ENCODE results near the gene CNTN5. TPM values are rescaled to one million over a fixed set of nuclear protein-coding genes. Genes with fewer than 3 reads are reported as not detected.
A peak's percentile ranks its signal among the peaks of the same experiment; 100 is the strongest.
"Not testable (repeated sequence)": the region's sequence is repeated elsewhere in the genome, so short reads cannot be mapped to it uniquely, and the experiment has no call there.

The CNTN5 gene
- total RNA-seq, 2 donors from 2014 or later, result 1.4 to 3.3 TPM

DNA sequence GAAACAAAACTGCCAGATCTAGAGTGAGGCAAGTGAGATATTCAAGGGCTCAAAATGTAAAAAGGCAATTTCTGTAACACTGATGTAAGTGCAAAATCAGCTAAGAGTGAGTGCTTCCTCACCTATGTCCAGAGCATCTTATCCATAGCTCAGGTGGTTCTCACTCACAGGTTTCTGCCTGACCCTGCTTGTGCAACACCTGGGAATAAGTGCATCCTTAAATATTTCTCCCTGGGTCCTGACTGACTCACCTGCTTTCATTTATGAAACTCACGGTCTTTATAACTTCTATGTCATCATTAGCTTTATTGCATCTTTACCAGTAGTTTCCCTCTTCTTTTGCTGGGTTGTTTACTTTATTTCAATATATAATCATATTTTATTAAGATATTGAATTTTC, 260.6 kb downstream of the CNTN5 start:
- H3K4me3 Mint-ChIP-seq, result no peak overlapping the region
- no peaks in the 10 kb centered on the region for H3K9me3 Mint-ChIP-seq
- no peak overlapping the region for H3K4me3 ChIP-seq (ENCODE audit: low read length)
- peaks cover 5% of the 10 kb centered on the region for H3K4me1 ChIP-seq (ENCODE audit: control insufficient read depth, insufficient read depth, low read length)
- TF ChIP-seq, protein P1, sequence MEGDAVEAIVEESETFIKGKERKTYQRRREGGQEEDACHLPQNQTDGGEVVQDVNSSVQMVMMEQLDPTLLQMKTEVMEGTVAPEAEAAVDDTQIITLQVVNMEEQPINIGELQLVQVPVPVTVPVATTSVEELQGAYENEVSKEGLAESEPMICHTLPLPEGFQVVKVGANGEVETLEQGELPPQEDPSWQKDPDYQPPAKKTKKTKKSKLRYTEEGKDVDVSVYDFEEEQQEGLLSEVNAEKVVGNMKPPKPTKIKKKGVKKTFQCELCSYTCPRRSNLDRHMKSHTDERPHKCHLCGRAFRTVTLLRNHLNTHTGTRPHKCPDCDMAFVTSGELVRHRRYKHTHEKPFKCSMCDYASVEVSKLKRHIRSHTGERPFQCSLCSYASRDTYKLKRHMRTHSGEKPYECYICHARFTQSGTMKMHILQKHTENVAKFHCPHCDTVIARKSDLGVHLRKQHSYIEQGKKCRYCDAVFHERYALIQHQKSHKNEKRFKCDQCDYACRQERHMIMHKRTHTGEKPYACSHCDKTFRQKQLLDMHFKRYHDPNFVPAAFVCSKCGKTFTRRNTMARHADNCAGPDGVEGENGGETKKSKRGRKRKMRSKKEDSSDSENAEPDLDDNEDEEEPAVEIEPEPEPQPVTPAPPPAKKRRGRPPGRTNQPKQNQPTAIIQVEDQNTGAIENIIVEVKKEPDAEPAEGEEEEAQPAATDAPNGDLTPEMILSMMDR (conservative IDR thresholded peaks at IDR 0.05), result no peak
- no peaks in the 10 kb centered on the region for H3K36me3 Mint-ChIP-seq (ENCODE audit: low read depth)
- H3K27ac ChIP-seq (ENCODE audit: low read depth, low read length), result no peak overlapping the region
- H3K9ac ChIP-seq (ENCODE audit: extremely low read depth, low read length, poor library complexity, severe bottlenecking), result no peak overlapping the region
- no peaks in the 10 kb centered on the region for H3K27me3 Mint-ChIP-seq (ENCODE audit: insufficient read depth)
- no peak for DNase-seq
- H3K9me3 ChIP-seq (ENCODE audit: control insufficient read depth, low read length), result no peaks in the 10 kb centered on the region
- no peaks in the 10 kb centered on the region for H3K27me3 ChIP-seq (ENCODE audit: control insufficient read depth, insufficient read depth, low read length, poor library complexity, severe bottlenecking)
- no peak overlapping the region for H3K27ac Mint-ChIP-seq
- 80% methylated on average over 1 of the region's 1 CpG; no CpG with 5 or more reads in 1 of the 2 experiments for WGBS, 2 experiments (ENCODE audit: insufficient coverage in 1 of 2, insufficient read length in 1 of 2)
- H3K4me1 Mint-ChIP-seq, result peaks cover 30% of the 10 kb centered on the region
- no peaks in the 10 kb centered on the region for H3K36me3 ChIP-seq (ENCODE audit: control insufficient read depth, insufficient read depth, low read length)

DNA sequence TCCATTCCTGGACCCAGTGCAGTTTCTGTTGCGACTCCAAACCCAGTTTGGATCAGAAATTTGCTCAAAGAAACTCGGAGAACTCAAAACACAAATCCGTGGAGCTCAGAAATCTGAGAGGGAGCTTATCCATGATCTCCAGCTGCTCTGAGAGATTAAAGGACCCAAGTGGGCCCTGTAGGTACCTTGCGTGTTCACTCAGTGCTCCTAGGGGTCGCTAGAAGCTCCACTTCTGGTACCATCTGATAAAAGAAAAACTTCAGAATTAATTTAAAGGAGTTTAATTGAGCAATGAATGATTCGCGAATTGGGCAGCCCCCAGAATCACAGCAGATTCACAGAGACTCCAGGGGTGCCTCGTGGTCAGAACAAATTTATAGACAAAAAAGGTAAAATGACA, 277.2 kb downstream of the CNTN5 start:
- TF ChIP-seq, protein P1 (conservative IDR thresholded peaks at IDR 0.05), result peak; percentile 64
- H3K27me3 ChIP-seq (ENCODE audit: control insufficient read depth, insufficient read depth, low read length, poor library complexity, severe bottlenecking); H3K4me1 ChIP-seq (ENCODE audit: control insufficient read depth, insufficient read depth, low read length); H3K36me3 Mint-ChIP-seq (ENCODE audit: low read depth); H3K27me3 Mint-ChIP-seq (ENCODE audit: insufficient read depth); H3K4me1 Mint-ChIP-seq; H3K27ac Mint-ChIP-seq; H3K4me3 Mint-ChIP-seq; H3K4me3 ChIP-seq (ENCODE audit: low read length); H3K36me3 ChIP-seq (ENCODE audit: control insufficient read depth, insufficient read depth, low read length); H3K27ac ChIP-seq (ENCODE audit: low read depth, low read length); H3K9ac ChIP-seq (ENCODE audit: extremely low read depth, low read length, poor library complexity, severe bottlenecking): not testable (repeated sequence)
- peaks cover 16% of the 10 kb centered on the region for H3K9me3 Mint-ChIP-seq
- peaks cover 19% of the 10 kb centered on the region for H3K9me3 ChIP-seq (ENCODE audit: control insufficient read depth, low read length)
- DNase-seq, result peak; percentile 45
- 86 to 89% methylated on average over 7 to 8 of the region's 8 CpGs for WGBS, 2 experiments (ENCODE audit: insufficient coverage in 1 of 2, insufficient read length in 1 of 2)

DNA sequence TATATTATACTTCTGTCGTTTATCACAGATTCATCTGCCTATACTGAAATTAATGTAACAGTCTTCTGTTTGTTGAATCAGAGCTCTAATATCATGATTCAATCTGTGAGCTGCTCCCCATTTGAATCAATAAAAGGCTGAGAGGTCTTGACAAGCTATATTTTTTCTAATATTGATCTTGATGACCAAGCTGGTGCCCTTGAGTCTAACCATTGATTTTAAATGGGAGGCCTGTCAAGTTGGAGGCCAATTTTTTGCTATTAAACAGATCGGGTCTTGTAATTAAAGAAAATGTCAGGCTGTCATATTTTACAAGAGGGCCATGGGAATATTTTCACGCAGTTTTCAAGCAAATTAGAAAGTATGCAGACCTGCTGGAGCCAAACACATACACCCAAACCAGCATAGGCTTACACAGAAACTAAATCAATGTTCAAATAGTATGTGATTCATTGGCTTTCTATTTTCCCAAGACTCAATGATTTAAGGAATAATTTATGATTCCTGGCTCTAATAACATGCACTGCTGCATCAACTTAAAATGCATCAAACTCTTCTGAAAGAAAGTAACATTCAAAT, 286.9 kb downstream of the CNTN5 start:
- Histone ChIP-seq H3K27me3 (ENCODE audit: control insufficient read depth, insufficient read depth, low read length, poor library complexity, severe bottlenecking) (no peaks in the 10 kb centered on the region), H3K9me3 (ENCODE audit: control insufficient read depth, low read length) (no peaks in the 10 kb centered on the region), H3K4me3 (ENCODE audit: low read length) (no peak overlapping the region), H3K36me3 (ENCODE audit: control insufficient read depth, insufficient read depth, low read length) (no peaks in the 10 kb centered on the region), H3K27ac (ENCODE audit: low read depth, low read length) (no peak overlapping the region), H3K9ac (ENCODE audit: extremely low read depth, low read length, poor library complexity, severe bottlenecking) (no peak overlapping the region), H3K4me1 (ENCODE audit: control insufficient read depth, insufficient read depth, low read length) (no peaks in the 10 kb centered on the region)
- Mint-ChIP-seq H3K36me3 (ENCODE audit: low read depth) (no peaks in the 10 kb centered on the region), H3K27ac (no peak overlapping the region), H3K4me1 (no peaks in the 10 kb centered on the region), H3K4me3 (no peak overlapping the region), H3K27me3 (ENCODE audit: insufficient read depth) (no peaks in the 10 kb centered on the region), H3K9me3 (no peaks in the 10 kb centered on the region)
- no peak for DNase-seq
- TF ChIP-seq, protein P1 (conservative IDR thresholded peaks at IDR 0.05), result no peak
- 94% methylated on average over 2 of the region's 3 CpGs; no CpG with 5 or more reads in 1 of the 2 experiments for WGBS, 2 experiments (ENCODE audit: insufficient coverage in 1 of 2, insufficient read length in 1 of 2)
